EL (cell line): ENCODE data around the gene TAS2R40.

Experiments
- DNase-seq: peaks from one replicate; pipeline ENCODE4 v3.0.0-alpha.2; 2016

TAS2R40 gene

GRCh38 chr7:143225047-143225446 lies 3.2 kb downstream of the TAS2R40 start:
- no peak for DNase-seq

GRCh38 chr7:143227806-143228205 lies 6.0 kb downstream of the TAS2R40 start:
- peak; percentile 59 for DNase-seq

- no peak for DNase-seq
These were observed 7.4 kb downstream of the TAS2R40 start for GRCh38 chr7:143229054-143229790.

GRCh38 chr7:143230602-143231457 lies 9.0 kb downstream of the TAS2R40 start:
- no peak for DNase-seq

GRCh38 chr7:143233816-143234532 lies 12.1 kb downstream of the TAS2R40 start:
- DNase-seq: no peak

DNA sequence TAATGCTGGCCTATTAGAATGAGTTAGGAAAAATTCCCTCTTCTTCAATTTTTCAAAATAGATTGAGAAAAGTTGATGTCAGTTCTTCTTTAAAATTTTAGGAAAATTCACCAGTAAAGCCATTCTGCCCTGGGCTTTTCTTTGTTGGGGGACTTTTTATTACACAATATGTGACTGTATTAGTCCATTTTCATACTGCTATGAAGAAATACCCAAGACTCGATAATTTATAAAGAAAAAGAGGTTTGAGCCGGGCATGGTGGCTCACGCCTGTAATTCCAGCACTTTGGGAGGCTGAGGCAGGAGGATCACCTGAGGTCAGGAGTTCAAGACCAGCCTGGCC lies 12.7 kb downstream of the TAS2R40 start:
- no peak for DNase-seq

DNA sequence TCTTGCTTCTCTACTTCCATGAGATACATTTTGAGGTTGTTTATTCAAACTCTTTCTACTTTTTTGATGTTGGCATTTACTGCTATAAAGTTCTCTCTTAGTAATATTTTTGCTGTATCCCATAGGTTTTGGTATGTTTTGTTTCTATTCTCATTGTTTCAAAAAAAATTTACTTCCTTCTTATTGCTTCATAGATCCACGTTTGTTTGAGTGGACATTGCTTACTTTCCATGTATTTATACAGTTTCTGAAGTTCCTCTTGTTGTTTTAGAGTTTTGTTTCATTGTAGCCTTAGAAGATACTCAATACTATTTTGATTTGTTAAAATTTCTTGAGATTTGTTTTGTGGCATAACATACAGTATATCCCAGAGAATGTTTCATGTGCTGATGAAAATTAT lies 13.7 kb downstream of the TAS2R40 start:
- DNase-seq: no peak

DNA sequence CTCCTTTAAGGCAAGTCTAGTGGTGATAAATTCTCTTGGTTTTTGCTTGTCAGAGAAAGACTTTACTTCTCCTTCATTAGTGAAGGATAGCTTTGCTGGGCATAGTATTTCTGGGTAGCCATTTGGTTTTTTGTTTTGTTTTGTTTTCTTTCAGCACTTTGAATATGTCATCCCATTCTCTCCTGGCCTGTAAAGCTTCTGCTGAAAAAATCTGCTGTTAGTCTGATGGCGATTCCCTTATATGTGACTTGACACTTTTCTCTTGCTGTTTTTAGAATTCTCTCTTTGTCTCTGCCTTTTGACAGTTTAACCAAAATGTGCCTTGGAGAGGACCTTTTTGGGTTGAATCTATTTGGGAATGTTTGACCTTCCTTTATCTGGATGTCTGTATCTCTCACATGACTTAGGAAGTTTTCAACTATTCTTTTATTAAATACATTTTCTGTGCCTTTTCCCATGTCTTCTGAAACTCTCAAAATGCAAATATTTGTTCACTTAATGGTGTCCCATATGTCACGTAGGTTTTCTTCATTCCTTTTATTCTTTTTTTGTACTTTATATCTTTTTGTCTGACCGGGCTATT lies 14.7 kb downstream of the TAS2R40 start:
- no peak for DNase-seq

DNA sequence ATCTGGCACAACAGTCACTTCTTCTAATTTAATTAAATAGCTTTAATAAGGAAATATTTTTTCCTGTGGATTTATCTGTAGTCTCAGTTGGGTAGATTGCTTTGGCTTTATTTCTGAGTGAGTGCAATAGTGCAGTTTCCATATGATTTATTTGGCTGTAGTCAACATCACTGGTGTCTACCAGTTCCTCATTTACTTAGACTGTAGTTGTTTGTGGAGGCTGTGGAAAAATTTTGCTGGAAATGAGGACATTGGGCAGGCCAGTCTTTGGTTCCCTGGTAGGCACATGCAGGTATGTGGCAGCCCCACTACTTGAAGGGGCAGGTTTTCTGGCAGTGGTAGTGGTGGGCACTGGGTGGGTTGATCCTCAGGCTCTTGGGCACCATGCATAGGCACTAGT lies 15.5 kb downstream of the TAS2R40 start:
- DNase-seq: no peak

DNA sequence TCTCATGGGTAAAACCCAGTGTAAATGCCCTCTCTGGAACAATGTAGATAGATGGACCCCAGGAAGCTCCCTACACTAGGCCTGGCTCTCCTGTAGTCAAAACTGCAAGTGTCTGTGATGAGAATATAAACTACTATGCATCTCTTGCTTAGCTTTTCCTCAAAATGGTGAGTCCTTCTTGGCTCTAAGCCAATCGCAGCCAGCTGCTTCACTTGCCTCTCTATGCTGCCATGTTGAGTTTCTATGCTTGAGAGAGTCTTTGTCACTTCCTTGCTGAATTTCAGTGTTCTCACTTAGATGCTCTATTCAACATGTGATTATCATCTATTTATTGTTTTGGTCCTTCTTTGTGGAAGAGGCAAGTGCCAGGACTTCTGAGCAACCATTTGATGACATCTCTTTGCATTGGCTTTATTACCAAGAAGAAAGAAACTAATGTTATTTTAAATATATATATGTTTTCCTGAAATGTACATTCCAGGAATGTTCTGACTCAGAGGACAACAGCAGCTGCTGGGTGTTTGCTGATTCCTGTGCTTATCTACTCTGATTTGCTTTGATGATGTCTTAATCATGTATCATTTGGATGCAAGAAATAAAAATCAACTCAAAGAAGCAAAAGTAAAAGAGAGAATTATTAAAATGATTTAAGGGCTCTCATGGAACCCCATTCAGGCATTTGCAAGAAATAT lies 16.6 kb downstream of the TAS2R40 start:
- DNase-seq: no peak

DNA sequence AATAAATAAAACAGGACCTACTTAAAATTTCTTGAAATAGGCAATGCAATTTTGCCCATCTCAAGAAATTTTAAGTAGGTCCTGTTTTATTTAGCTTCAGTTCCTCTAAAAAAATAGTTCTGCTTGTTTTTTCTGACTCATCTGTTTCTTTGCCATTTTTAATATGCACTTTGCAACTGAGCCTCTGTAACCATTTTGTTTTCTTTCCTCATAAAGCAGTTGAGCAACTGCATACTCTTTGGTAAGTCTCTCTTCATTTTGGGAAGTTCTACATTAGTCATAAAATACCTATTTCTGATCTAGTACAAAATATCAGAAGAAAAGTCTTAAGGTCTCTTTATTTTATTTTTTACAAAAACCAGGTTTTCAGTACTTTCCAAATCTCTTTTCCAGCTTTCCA lies 18.0 kb downstream of the TAS2R40 start:
- peak; percentile 31 for DNase-seq

DNA sequence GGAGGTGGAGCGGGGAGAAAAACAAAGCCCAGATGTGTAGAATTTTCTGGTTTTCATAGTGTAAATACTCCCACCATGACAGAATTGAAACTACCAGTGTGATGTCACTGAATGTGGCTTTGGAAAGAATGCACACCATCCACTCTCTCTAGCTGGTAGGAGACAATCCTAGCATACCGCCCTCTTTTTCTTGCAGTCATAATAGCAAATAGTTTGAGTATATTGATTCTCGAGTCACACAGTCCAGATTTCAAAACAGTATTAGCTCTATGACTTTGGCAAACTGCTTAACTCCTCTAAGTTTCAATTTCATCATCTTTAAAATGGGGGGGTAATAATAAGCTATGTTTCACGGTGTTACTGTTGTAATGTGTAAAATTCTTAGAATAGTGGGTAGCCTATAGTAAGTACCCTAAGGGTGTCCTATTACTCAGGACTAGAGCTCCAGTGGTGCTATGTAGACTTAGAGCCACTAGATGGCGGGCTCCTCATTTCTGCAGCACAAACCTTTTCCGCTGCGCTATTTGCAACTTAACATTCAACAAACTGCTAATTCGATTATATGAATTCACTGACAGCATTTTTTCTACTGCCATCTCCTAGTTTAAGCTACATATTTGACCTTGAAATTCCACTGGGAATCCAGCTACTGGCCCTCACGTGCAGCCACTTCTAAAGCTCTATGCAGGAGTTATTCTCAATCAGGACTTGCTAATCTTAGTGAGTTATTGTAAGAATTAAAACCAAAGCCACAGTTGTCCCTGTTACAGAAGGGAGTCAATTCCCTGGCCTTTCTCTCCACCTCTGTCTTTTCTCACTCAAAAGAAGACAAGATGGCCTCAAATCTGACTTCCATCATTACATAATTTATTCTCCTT lies 18.7 kb downstream of the TAS2R40 start:
- DNase-seq: peak; percentile 84

- no peak for DNase-seq
These were observed 20.5 kb downstream of the TAS2R40 start for GRCh38 chr7:143242306-143242705.

- DNase-seq: no peak
These were observed 21.3 kb downstream of the TAS2R40 start for GRCh38 chr7:143243111-143243510.

DNA sequence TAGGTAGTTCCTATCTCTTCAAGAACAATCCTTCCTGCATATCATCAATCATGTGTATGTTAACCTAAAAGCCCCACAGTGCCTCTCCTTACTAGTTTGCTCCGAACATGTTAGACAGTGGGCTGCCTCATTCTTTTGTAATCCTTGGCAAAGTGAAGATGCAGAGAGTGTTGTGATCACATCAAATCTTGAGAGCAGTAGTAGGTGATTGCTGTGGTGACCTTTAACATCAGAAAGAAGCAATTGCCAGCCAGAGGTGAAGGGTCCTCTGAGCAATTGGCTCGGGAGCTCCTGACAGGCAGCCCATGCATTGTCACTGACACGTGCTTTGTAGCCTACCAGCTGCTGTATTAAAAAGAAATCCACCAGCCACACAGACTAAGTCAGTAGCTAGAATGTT lies 21.8 kb downstream of the TAS2R40 start:
- no peak for DNase-seq

DNA sequence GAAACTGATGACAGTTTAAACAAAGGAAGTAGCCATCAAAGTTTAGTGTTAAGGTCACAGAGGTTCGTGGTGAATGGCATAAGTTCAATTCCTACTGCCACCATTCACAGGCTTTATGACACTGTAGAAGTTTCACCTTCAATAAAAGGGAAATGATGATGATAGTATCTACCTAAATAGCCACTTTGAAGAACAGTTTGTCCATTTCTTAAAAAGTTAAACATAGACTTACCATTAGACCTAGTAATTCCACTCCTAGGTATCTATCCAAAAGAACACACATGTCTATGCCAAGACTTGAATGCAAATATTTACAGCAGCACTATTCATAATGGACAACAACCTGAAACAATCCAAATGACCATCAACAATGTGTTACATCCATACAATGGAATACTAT lies 22.5 kb downstream of the TAS2R40 start:
- DNase-seq: no peak

GRCh38 chr7:143245123-143245522 lies 23.3 kb downstream of the TAS2R40 start:
- DNase-seq: peak; percentile 56

DNA sequence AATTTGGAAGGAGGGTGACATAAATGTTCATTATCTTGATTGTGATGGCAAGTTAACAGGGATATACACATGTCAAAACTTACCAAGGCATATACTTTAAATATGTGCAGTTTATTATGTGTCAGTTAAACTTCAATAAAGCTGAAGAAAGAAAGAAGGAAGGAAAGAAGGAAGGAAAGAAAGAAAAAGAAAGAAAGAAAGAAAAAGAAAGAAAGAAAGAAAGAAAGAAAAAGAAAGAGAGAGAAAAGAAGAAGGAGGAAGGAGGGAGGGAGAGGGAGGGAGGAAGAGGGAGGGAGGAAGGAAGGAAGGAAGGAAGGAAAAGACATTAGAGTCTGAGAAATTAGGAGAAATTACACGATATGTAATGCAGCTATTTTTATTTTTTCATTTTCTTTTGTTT lies 25.5 kb downstream of the TAS2R40 start:
- no peak for DNase-seq

GRCh38 chr7:143248761-143249354 lies 27.0 kb downstream of the TAS2R40 start:
- DNase-seq: peak; percentile 73

- DNase-seq: no peak
These were observed 28.4 kb downstream of the TAS2R40 start for GRCh38 chr7:143250199-143250598.

DNA sequence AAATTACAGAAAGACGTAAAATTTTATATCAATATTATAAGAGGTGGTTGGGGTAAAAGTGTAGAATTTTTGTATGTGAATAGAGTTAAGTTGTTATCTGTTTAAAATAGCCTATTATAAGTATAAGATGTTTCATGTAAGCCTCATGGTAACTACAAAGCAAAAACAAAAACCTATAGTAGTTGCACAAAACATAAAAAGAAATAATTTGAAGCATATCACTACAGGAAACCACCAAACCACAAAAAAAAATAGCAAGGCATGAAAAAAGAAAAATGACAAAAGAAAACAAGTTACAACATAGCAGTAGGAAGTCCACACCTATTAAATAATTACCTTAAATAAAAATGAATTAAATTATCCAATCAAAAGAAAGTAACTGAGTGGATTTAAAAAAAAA lies 29.0 kb downstream of the TAS2R40 start:
- DNase-seq: no peak
